ENCODE measurements around the gene PPP2R3C.

DNA sequence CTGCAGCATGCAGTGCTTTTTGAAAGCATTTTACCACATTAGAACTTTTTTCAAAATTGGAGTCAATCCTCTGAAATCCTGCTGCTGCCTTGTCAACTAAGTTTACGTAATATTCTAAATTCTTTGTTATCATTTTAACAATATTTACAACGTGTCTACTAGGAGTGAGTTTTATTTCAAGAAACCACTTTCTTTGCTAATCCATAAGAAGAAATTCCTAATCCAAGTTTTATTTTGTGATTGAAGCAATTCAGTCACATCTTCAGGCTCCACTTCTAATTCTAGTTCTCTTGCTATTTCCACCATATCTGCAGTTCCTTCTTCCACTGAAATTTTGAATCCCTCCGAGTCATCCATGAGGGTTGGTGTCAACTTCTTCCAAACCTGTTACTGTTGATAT lies 25.9 kb upstream of the PPP2R3C start:
- TF ChIP-seq, protein P1, sequence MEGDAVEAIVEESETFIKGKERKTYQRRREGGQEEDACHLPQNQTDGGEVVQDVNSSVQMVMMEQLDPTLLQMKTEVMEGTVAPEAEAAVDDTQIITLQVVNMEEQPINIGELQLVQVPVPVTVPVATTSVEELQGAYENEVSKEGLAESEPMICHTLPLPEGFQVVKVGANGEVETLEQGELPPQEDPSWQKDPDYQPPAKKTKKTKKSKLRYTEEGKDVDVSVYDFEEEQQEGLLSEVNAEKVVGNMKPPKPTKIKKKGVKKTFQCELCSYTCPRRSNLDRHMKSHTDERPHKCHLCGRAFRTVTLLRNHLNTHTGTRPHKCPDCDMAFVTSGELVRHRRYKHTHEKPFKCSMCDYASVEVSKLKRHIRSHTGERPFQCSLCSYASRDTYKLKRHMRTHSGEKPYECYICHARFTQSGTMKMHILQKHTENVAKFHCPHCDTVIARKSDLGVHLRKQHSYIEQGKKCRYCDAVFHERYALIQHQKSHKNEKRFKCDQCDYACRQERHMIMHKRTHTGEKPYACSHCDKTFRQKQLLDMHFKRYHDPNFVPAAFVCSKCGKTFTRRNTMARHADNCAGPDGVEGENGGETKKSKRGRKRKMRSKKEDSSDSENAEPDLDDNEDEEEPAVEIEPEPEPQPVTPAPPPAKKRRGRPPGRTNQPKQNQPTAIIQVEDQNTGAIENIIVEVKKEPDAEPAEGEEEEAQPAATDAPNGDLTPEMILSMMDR (IDR thresholded peaks at IDR 0.05) = no peak
- no peak for TF ChIP-seq EP300 (IDR thresholded peaks at IDR 0.05)
